GOT3 (cell line): ENCODE results near the gene KLHL41.
"Not testable (repeated sequence)": the region's sequence is repeated elsewhere in the genome, so short reads cannot be mapped to it uniquely, and the experiment has no call there.

Source experiments
- DNase-seq: peaks from one replicate; lab custom pipeline; 2025; ENCODE audit warnings: mixed read lengths; lab: John Stamatoyannopoulos, UW

Gene KLHL41

DNA sequence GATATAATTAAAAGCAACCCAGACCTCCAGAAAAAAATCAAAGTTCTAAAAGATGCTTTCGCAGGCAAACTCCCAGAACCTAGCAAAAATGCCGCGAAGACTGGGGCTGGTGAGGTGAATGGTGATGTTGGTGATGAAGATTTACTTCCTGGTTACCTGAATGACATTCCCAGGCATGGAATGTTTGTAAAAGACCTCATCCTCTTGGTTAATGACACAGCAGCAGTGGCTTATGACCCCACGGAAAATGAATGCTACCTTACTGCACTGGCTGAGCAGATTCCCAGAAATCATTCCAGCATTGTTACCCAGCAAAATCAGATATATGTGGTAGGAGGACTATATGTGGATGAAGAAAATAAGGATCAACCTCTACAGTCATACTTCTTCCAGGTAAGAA is 994 bp downstream of the KLHL41 start:
- no peak for DNase-seq

DNA sequence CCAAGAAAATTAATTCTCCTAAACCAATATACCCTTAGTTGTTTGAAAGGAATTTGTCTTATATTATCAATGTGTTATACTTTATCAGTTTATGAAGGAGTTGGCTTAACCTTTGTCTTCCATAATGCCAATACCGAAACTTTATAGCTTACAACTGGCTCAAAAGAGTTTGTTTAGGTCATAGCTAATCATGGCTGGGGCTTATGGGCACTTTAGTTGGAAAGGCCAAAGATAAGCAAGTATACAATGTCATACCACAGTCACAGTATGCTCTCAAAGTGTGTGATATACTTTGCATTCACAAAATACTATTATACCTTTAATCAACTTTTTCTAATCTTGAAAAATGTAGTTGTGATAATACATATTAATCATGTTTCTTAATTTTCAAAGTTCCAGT is 2.3 kb downstream of the KLHL41 start:
- no peak for DNase-seq

DNA sequence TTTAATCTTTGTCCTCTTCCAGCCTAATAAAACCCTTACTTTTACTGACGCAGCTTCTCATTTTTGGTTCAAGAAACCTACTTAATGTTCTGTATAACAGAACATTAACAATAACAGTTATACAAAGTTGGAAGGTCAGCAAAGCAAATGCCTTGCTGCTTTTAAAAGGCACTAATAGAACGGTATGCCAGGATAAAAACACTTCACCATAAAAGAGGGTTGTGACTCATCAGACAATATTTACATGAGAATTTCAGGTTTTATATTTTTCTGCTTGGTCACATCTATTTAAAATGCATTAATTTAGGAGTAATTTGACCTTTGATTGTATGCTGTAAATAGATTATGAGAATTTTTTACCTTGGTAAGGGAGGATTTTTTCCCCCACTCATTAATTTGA is 3.0 kb downstream of the KLHL41 start:
- no peak for DNase-seq

DNA sequence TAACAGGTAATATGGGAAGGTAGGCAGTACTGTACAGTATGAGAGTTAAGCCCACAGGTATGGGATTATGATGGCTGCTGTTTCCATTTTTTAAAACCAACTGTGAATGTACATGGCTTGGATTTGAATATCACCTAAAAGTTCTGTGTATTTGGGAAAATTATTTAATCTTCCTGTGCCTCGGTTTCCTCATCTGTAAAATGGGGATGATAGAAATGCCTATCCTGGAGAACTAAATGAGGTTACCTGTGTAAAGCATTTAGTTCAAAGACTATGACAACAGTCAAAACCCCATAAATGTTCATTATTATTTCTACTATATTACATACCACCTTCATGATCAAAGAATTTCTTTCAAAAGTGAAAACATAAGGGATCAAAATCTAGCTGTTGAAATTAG is 3.6 kb downstream of the KLHL41 start:
- DNase-seq: no peak

DNA sequence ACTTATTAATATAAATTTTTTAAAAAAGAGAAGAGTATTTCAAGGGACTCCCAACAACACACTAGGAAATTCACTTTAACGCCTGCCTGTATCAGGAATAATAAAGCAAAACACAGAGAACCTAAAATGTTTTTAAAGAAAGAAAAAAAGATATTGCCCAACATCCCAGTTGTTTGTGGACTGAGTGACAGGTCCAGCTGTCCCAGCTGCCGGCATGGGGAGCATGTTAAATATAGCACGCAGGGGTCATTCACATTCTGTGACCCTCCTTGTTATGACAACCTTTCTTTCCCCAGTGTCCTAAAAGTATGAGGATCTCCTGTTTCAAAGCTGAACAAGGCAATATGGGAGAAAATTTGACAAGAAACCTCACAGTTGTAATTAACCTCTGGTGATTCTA is 4.4 kb downstream of the KLHL41 start:
- DNase-seq: no peak

DNA sequence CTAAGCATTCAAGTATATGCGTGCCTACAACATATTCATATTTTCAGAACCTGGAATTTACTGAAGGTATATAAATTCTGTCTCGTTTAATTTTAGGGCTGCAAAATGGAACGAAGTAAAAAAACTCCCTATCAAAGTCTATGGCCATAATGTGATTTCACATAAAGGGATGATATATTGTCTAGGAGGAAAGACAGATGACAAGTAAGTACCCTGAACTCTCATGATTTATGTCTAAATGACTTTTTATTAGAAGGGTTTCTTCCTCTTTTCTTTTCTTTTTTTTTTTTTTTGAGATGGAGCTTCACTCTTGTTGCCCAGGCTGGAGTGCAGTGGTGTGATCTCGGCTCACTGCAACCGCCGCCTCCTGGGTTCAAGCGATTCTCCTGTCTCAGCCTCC is 5.3 kb downstream of the KLHL41 start:
- DNase-seq: not testable (repeated sequence)

DNA sequence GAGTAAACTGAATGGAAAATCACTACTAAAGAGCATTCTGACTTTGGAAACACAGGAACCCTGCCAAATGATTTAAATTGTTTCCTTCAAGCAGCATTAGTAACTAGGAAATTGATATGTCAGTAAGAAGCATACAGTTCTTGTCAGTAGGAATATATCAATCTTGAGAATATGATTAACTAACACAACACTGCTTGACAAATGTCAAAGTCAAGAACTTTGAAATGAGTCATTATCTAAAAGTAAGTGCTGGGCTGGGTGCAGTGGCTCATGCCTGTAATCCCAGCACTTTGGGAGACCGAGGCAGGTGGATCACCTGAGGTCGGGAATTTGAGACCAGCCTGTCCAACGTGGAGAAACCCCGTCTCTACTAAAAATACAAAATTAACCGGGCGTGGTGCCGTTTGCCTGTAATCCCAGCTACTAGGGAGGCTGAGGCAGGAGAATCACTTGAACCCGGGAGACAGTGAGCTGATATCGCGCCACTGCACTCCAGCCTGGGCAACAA is 7.0 kb downstream of the KLHL41 start:
- DNase-seq: not testable (repeated sequence)

DNA sequence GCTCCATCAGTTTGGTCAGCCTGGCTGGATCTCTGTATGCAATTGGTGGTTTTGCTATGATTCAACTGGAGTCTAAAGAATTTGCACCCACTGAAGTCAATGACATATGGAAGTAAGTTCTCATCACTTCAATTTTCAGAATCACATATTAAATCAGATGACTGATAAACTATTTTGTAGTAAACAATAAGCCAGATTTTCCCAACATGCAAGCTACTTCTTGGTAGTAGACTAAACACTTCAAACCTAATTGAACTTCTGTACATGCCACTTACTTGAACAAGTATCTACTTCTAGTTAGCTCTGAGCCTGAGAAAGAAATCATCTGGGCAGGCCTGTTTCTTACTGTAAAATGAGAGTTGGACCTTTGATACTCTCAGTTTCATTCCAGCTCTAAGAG is 11.4 kb downstream of the KLHL41 start:
- DNase-seq: no peak

DNA sequence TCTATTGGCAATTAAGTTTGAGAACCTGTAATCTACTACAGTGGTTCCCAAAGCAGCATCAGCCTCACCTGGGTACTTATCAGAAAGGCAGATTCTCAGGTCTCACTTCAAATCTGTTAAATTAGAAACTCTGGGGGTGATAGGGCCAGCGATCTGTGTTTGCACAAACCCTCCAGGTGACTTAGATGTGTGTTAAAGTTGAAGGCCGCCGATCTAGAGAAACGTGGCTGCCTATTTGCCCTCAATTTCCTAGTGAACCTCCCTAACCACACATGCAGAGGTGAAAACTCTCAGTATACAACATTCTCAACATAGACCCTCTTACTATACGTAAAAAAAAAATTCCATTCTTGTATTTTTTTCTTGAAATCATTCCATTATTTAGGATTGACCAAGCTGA is 14.2 kb downstream of the KLHL41 start:
- no peak for DNase-seq

DNA sequence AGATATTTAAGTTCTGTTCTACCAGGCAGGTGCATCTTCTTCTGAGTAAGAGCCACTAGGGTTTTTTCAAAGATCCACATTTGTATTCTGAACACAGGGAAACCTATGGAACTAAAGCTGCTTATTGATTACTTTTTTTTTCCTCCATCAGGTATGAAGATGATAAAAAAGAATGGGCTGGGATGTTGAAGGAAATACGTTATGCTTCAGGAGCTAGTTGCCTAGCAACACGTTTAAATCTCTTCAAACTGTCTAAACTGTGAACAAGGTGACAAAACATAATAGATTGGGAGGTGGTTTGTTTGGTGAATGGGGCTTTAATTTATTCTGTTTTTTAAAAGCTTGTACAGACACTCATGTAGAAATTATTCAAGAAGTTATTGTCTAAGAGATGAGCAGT is 15.9 kb downstream of the KLHL41 start:
- no peak for DNase-seq

DNA sequence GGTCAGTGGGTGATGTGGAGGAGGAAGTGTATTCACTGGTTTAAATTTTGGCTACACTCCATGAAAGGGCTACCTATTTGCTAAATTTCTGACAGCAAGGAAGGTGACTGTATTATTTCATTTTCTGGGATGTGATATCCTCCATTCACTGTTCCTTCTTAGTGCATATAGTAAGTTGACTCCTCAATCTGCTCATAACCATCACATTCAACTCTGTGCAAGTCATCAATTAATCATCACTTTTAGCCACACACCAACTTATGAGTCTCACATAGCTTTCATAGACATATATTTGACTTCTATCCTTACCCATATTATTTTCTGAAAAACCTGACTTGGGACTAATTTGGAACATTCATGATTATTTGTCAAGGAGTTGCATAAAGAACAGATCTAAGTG is 16.9 kb downstream of the KLHL41 start:
- no peak for DNase-seq

DNA sequence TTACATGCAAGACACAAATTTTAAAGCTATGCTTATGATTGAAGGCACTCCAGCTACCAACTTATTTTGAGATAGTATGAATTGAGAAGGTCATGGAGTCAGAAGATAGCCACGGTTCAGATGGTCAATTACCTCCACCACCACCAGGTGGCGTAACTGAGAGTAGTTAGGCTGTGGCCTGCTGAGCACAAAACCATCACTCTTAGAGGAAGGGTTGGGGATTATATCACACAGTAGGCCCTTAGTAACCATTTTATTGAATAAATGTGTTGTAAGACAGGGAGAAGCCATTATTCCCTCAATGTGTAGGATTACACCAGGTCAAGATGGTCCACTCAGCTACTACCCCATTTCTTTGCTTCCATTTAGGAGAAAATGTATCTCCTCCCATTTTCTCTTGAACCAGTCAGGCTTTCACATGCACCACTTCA is 18.8 kb downstream of the KLHL41 start:
- DNase-seq: no peak

DNA sequence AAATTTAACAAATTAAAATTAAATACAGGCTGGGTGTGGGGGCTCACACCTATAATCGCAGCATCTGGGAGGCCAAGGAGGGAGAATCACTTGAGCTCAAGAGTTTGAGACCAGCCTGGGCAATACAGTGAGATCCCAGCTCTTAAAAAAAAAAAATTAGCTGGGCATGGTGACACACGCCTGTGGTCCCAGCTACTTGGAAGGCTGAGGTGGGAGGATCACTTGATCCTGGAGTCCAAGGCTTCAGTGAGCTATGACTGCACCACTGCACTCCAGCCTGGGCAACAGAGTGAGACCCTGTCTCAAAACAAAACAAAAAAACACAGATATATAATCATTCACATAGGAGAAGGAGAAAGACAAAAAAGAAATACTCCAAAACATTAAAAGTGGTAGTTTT is 30.0 kb downstream of the KLHL41 start:
- DNase-seq: not testable (repeated sequence)

DNA sequence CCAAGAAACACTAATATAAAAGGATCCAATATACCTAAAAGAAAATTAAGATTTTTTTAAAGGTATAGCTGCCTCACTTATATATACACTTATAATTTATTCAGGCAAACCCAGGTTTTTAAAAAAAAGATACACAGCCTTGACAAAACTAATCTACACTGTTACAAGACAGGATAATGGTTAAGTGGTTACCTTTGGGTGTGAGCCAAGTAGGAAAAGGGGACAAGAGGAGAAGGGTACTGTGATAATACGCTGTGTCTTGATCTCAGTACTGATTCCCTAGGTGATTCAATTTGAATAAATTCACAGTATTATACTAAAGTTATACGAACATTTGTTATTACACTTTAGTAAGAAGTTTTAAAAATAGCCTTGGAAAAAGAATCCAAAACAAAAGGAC is 30.6 kb downstream of the KLHL41 start:
- no peak for DNase-seq

DNA sequence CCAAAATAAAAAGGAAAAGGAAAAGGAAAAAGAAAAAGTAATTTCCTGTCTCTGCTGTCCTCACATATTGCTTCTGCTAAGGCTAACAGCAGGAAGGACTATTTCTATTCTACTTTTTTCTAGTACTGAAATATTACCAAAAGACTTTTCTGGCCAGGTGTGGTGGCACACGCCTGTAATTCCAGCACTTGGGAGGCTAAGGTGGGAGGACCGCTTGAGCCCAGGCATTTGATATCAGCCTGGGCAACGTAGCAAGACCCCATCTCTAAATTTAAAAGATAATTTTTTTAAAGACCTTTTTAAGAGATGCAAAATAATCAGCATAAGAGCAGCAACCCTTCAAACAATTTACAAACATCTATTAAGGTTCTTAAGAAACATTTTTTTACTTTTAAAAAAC is 32.9 kb downstream of the KLHL41 start:
- DNase-seq: no peak

DNA sequence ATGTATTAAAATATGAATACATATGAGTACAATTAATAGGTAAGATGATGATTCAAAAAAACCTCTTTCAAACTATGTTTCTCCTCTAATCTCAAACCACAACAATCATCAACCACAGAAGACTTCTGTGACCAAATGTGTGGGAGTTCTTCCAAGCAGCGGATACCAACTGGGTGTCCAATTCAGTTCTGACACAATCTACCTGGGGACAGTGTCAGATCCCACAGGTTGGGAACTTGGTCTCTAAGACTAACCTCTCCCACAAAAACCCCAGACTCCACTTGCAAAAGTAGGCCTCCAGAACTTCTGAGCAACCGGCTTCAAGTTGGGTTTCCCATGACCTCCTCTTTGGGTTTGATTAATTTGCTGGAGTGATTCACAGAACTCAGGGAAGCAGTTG is 37.3 kb downstream of the KLHL41 start:
- DNase-seq: no peak

DNA sequence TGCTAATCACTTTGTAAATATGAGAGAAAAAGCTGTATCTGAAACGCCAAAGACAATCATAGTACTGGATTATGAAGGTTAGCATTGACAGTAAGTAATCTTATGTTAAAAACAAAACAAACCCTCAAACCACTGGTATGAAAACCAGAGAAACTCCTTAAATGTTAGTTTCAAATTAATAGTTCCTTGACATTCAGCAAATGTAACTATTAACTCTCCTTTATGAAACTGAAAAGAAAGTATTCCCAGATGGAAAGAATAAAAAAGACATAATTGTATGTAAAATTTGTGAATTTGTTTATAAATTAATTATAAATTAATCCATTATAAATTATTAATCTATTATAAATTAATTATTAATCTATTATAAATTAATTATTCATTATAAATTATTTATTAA is 51.9 kb downstream of the KLHL41 start:
- DNase-seq: no peak

DNA sequence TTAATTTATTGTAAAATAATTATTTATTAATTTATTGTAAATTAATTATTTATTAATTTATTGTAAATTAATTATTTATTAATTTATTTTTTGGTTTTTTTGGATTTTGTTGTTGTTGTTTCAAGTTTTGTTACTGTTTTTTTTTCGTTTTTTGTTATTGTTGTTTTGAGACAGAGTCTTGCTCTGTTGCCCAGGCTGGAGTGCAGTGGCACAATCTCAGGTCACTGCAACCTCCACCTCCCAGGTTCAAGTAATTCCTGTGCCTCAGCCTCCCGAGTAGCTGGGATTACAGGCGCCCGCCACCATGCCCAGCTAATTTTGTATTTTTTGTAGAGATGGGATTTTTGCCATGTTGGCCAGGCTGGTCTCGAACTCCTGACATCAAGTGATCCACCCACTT is 52.6 kb downstream of the KLHL41 start:
- not testable (repeated sequence) for DNase-seq

DNA sequence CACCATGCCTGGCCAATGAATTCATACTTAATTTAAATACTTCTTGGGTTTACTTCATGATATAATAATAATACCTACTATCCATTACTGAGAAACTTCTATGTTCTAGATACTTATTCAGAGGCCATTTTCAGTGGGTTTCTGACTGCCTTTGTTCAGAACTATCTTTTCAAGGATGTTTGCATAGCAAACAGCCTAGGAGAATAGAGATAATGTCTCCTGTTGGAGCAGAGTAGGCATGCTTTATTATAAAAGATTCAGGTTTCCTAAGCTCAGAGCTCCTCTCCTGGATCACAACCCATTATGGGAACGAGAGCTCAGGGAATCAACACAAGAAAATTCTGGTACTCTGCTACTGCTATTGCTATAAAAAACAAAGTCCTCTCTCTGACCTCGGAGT is 53.0 kb downstream of the KLHL41 start:
- DNase-seq: no peak

DNA sequence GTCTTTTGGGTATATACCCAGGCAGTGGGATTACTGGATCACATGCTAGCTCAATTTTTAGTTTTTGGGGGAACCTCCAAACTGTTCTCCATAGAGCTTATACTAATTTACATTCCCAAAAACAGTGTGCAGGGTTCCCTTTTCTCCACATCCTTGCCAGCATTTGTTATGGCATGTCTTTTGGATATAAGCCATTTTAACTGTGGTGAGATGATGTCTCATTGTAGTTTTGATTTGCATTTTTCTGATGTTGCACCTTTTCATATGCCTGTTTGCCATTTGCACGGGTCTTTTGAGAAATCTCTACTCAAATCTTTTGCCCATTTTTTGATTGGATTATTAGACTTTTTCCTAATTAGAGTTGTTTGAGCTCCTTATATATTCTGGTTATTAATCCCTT is 56.2 kb downstream of the KLHL41 start:
- no peak for DNase-seq

DNA sequence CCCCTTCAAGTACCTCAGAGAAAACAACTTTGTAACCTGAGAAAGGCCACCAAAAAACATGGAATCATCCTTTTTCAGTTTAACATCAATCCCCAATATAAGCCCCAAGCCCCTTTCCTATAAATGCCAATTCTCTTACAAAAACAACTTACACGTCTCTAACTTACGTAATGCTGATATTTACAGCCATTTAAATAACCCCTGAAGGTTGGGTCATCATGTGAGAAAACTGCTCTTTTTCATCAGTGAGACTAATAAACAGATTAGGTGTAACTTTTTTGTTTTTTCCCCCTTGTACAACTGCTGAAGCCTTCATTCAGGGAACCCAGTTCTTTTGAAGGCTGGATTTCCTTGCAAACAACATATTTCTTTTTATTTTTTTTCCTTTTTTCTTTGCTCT is 60.4 kb downstream of the KLHL41 start:
- no peak for DNase-seq

DNA sequence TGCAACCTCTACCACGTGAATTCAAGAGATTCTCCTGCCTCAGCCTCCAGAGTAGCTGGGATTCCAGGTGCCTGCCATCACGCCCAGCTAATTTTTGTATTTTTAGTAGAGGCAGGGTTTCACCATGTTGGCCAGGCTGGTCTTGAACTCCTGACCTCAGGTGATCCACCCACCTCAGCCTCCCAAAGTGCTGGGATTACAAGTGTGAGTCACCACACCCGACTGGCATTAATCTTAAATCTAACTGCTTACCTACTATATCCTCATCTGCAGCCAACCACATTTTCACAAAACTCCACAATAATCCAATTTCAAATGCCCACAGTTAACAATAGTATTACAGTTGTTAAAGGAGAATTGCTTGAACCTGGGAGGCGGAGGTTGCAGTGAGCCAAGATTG is 61.2 kb downstream of the KLHL41 start:
- not testable (repeated sequence) for DNase-seq

DNA sequence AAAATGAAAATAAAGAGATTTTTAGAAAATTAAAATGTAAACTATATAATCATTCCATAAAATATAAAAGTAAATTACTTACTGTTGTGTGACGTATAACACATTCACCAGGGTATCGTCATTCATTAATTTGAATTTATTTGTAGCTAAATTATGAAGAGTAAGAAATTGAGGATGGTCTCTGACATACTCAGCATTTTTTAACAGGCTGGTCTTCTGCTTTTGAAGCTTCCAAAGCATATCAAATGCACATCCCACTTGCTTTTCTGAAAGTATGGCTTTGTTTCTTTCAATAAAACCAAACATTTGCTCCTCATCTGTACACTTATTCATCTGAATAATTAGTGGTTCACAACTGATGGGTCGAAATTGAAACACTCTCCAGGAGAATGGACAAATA is 62.1 kb downstream of the KLHL41 start:
- no peak for DNase-seq

DNA sequence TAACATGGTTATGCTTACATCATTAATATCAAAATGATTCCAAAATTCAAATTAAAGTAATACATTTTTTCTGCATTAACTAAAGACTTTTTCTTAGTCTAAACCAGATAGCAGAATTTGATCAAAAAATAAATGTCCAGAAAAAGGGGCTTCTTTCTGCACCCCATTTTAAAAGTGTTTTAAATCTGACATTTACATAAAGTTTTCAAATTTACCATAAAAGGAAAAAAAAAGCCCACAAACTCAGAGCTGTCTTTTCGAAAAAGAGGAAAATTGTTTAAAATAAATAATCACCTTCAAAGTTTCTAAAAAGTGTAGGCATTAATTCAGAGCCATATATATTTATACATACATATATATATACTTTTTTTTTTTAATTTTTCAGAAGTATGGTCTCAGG is 62.7 kb downstream of the KLHL41 start:
- no peak for DNase-seq

DNA sequence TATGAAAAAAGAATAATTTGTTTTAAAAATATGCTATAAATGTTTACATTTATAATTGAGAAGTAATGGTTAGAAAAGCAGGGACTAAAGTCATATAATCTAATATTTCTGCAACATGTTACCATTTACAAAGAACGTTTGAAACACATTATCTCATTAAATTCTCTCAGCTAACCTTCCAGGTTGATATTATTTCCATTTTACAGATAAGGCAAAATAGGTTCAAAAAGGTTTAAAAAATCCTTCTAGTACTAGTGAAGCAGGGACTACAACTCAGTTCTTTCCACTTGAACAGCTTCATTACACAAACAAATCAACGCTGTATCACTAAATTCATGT is 63.3 kb downstream of the KLHL41 start:
- no peak for DNase-seq
